Right renal cortex interstitium (tissue), 3 donors: ENCODE measurements around the gene CD28. TPM values are rescaled to one million over a fixed set of nuclear protein-coding genes. Genes with fewer than 3 reads are reported as not detected.
"Not testable (repeated sequence)": the region's sequence is repeated elsewhere in the genome, so short reads cannot be mapped to it uniquely, and the experiment has no call there.

Experiments
- DNase-seq, 3 donors: peaks; one replicate each; pipeline ENCODE4 v3.0.0-alpha.2; 2013; ENCODE audit warnings: low read depth in 3 of 3, low spot score in 2 of 3
- polyA plus RNA-seq, 3 donors: library from polyadenylated mRNA; unstranded; fragments of 120-200 nt; gene quantifications; one replicate each; pipeline ENCODE4 v1.2.1, GENCODE V29; 2013; ENCODE audit not compliant: insufficient read length in 3 of 3

Gene CD28
- polyA plus RNA-seq, 3 donors = 1.9 to 2.3 (median 2.1) TPM

DNA sequence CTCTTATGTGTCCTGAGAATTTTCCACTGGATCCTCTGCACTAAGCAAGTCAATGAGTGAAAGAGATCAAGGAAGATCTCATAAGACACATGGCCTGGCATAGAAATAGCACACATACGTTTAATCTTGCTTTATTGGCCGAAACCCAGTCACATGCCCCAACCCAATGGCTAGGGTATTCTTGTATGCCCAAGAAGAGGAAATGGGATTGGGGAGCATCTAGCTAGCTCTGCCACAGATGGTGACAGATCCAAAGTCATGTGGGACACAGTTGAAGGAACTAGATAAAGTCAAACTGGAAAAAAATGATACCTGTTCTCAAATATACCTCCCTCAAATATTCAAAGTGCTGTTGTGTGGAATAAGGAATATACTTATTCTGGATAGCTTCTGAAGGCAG lies 74.7 kb downstream of the CD28 start:
- no peak for DNase-seq

DNA sequence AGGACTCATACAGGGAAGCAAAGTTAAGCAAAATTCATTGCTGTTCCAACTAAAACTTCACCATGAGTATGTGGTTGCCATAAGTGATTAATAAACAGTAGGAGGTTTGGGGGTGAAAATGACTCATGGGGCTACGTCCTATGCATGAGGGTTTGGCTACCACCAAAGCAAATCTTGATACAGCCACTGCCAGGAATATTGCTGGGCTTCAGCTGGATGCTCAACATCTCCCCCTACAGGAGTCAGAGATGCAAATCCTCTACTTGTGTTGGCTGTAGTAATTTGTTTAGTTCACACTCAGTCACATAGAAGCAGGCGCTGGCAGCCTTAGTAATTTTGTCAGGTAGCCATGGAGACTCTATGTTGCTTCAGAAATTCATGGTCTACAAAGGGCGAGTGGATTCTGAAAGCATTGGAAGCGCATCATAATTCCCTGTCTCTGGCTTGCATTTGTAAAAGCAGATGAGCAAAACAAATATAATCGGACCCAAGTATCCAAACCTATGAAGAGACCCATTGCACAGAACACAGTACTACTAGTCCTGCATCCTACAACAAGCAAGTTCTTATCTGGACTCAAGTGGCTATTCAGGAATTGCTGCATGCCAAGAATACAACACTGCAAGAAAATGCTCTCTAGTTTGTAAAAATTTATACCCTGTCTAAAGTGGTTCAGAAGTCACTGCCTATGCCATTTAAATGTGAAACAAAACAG lies 76.0 kb downstream of the CD28 start:
- peak in 1 of 3 donors; percentile 29 for DNase-seq

DNA sequence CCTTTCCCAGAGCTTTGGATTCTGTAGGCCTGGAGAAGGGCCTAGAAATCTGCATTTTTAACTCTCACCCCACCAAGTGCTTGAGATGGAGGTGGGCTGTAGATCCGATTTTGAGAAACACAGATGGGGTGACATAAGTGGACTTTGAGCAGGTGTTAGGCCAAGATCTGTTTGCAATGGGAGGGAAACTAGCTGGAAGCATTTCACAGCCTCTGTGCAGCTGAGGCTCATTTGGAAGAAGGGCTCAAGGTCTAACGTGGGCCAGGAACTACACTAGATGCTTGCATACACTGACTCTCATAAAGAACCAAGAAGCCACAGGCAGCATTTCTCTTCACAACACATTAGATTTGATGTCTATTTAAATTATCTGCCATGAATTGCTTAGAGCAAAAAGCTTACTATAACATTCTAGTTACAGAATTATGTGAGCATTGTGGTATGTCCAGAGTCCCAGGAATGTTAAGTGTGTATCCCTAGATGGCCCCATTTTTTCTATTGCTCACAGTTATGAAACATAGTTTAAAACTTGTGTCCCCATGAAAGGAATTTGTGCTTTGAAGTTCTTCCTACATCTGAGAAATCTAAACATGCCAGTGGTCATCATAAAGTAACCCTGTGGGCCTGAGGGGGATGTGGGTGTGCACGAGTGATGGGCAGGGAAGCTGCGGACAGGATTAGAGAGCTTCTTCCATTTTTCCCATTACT lies 77.2 kb downstream of the CD28 start:
- no peak for DNase-seq

DNA sequence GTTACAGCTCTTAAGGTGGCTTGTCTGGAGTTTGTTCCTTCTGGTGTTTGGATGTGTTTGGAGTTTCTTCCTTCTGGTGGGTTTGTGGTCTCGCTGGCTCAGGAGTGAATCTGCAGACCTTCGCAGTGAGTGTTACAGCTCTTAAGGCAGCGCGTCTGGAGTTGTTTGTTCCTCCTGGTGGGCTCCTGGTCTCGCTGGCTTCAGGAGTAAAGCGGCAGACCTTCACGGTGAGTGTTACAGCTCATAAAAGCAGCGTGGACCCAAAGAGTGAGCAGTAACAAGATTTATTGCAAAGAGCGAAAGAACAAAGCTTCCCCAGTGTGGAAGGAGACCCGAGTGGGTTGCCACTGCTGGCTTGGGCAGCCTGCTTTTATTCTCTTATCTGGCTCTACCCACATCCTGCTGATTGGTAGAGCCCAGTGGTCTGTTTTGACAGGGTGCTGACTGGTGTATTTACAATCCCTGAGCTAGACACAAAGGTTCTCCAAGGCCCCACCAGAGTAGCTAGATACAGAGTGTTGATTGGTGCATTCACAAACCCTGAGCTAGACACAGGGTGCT lies 78.4 kb downstream of the CD28 start:
- not testable (repeated sequence) for DNase-seq

DNA sequence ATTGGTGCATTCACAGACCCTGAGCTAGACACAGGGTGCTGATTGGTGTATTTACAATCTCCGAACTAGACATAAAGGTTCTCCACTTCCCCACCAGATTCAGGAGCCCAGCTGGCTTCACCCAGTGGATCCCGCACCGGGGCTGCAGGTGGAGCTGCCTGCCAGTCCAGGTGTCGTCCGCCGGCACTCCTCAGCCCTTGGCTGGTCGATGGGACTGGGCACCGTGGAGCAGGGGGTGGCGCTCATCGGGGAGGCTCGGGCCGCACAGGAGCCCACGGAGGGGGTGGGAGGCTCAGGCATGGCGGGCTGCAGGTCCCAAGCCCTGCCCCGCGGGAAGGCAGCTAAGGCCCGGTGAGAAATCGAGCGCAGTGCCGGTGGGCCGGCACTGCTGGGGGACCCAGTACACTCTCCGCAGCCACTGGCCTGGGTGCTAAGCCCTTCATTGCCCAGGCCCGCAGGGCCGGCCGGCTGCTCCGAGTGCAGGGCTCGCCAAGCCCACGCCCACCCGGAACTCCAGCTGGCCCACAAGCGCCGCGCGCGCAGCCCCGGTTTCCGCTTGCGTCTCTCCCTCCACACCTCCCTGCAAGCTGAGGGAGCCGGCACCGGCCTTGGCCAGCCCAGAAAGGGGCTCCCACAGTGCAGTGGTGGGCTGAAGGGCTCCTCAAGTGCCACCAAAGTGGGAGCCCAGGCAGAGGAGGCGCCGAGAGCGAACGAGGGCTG lies 79.1 kb downstream of the CD28 start:
- DNase-seq = not testable (repeated sequence)

DNA sequence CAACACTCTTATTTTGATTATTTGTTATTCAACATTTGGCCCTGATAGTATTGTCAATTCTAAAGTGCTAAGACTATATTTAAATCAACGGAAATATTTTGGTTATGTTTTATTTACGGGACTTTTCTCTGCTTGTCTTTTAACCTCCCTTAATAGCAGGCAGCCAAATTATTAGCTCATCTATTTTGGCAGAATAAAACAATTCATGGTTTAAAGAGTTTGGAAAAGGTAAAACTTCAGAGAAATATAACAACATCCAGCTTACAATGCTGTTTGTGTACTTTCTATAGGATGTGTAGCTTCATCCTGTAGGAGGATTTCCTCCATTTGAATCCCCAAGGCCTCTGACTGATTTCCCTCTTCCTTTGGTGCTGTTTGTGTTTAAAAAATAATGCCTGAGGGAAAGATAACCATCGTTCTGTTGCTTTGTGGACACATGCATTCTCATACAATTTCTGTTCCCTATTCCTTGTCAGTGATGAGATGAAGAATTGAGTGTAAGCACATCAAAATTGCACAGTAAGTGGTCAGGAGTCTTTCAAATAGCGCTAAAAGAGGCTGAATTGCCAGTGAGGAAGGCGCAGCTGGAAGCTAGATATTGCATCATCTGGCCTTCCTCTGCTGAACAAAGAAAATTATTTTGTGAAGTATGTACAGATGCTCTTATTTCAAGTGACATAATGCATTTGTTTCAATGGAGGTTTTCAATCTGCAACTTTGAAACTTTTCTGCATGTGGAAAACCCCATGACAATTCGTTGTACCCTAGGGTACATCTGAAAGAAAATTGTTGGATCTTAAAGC lies 80.3 kb downstream of the CD28 start:
- no peak for DNase-seq

DNA sequence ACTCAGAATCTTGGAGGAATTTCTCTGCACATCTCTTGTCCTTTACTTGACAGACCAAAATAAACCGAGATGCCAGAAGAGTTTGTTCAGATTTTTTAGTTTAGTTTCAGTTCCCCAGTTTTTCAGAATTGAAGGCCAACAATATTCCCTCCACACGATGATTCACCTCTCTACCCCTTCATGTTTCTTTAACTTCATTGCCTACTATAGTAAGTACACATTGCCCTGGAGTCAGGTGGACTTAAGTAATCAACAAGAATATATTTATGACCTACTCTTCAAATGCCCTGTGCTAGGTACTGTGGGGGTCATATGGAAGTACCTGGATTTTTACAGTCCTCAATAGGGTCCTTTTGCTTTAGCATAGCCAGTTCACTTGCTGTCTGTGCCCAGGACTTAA lies 81.5 kb downstream of the CD28 start:
- DNase-seq = no peak

Other genes with a start within 250 kb of the CD28 start
- 10 to 100 TPM; 13.4 to 18.9 (median 16.0) TPM for gene RAPH1, start 171.3 kb upstream of the CD28 start, polyA plus RNA-seq
- gene CTLA4, start 161.1 kb downstream of the CD28 start, polyA plus RNA-seq = under 1 TPM in 1 of 3 donors, not detected in 2; 0.13 TPM
- under 1 TPM in 1 of 3 donors, not detected in 2; 0.06 TPM for gene ICOS, start 230.1 kb downstream of the CD28 start, polyA plus RNA-seq